Gastroesophageal sphincter (tissue), 3 donors: ENCODE data around the gene ACAP3.

ENCODE experiments used
- CTCF ChIP-seq, 4 experiments: fragments of 200-600 bp in 2 of 4; fragments of 450-650 bp in 2 of 4; sonication (generic) in 1 of 4; IDR thresholded peaks; one replicate each; pipeline ENCODE4 v1.5.1; 2017 to 2019; ENCODE audit warnings: antibody characterized with exemption in 4 of 4, mild to moderate bottlenecking in 2 of 4, moderate library complexity in 2 of 4
- POLR2A ChIP-seq, 2 donors: fragments of 450-650 bp; IDR thresholded peaks; one replicate each; pipeline ENCODE4 v1.6.1; 2017; ENCODE audit warnings: antibody characterized with exemption in 2 of 2, mild to moderate bottlenecking in 2 of 2, moderate library complexity in 1 of 2

- TF ChIP-seq CTCF (IDR thresholded peaks at IDR 0.05) (no peak), POLR2A (IDR thresholded peaks at IDR 0.05) (no peak)
Measured at GRCh38 chr1:1273209-1273511, 34.6 kb downstream of the ACAP3 start.
